GM21737 (cell line): Measurements from ENCODE around the gene MSRB3.

Experiments
- ATAC-seq: cut with Tn5 transposase; IDR thresholded peaks from one replicate; pipeline ENCODE4 v1.9.1; 2021; ENCODE audit warnings: mild to moderate bottlenecking, moderate library complexity; ENCODE audit not compliant: unreplicated experiment

Gene MSRB3

DNA sequence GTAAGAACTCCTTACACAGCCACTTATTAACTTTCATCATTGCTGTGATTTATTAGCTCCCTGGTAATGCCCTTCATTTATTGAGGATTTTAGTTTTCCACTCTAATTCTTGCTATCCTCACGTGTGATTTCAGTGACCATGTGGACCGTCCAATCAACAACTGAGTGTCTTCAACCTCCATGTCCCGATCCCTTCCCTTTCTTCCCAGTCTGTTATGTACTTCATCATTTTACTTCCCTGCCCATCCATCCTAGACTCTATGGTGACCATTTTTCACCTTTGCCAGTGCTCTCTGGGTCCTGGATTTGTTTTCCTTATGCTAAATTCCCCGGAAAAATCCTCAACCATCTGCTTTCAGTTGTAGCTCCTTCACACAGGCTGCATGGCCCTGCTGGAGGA is 111.0 kb downstream of the MSRB3 start:
- ATAC-seq: no peak

GRCh38 chr12:65391711-65392110 is 113.2 kb downstream of the MSRB3 start:
- ATAC-seq: no peak

DNA sequence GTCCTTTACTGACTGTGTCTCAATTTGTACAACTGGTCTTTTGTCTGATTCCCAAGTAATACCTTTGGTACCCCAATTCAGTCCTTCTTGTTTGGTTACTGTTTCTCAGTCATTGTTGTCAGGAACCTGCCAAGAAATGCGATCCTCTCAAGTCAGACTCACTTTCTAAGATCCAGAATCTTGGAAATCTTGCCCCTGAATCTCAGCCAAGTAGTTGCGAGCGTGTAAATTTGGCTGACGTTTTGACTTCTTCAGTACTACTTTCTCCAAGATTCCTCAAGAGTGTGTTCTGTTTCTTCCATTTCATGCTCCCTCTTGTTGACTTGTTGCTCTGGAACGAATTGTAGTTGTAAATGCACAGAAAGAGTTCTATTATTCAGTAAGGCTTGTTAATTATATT is 114.0 kb downstream of the MSRB3 start:
- no peak for ATAC-seq

DNA sequence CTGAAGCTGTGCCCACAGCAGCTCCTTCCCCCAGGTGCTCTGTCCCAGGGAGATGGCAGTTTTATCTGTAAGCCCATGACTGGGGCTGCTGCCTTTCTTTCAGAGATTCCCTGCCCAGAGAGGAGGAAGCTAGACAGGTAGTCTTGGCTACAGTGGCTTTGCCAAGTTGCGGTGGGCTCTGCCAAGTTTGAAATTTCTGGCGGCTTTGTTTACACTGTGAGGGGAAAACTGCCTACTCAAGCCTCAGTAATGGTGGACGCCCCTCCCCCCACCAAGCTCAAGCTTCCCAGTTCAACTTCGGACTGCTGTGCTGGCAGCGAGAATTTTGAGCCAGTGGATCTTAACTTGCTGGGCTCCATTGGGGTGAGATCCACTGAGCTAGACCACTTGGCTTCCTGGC is 124.7 kb downstream of the MSRB3 start:
- ATAC-seq: no peak

GRCh38 chr12:65407388-65408149 is 129.1 kb downstream of the MSRB3 start:
- ATAC-seq: no peak

DNA sequence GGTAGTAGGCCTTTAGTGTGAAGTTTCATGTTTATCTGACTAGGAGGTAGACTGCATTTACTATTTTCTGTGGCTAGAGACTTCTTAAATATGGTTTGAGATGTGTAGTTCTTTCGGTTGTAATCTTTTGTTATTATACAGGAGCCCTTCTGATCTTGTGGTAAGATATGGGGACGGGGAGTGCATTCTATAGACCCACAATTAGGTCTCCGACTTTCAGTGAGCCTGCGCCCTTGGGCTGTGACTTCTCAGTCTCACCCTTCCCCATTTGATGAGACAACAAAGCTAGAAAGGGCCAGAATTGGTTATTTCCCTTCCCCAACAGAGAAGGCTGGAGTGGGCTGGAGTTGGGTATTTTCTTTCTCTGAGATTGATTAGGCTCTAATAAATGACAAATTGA is 130.0 kb downstream of the MSRB3 start:
- ATAC-seq: no peak

- ATAC-seq: no peak
Measured at GRCh38 chr12:65409726-65410125, 131.2 kb downstream of the MSRB3 start.

DNA sequence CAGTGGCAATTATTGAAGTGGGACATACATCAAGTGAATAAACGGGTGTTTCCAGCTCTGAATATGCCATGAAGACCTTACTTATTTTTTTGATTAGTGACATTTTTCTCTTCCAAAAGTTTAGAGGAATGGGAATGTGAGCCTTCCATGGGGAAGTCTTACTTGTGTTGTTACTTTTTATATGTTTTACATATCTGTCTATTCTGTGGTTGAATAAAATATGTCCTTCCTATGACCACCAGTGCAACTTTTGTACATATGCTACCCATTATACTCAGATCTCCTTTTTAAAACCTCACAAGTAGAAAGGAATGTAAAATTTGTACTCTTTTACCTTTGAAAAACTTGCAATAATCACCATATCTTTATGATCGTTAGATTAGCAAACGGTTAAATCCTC is 132.7 kb downstream of the MSRB3 start:
- no peak for ATAC-seq

- no peak for ATAC-seq
Measured at GRCh38 chr12:65414526-65414925, 136.0 kb downstream of the MSRB3 start.

- ATAC-seq: no peak
Measured at GRCh38 chr12:65415826-65416225, 137.3 kb downstream of the MSRB3 start.

DNA sequence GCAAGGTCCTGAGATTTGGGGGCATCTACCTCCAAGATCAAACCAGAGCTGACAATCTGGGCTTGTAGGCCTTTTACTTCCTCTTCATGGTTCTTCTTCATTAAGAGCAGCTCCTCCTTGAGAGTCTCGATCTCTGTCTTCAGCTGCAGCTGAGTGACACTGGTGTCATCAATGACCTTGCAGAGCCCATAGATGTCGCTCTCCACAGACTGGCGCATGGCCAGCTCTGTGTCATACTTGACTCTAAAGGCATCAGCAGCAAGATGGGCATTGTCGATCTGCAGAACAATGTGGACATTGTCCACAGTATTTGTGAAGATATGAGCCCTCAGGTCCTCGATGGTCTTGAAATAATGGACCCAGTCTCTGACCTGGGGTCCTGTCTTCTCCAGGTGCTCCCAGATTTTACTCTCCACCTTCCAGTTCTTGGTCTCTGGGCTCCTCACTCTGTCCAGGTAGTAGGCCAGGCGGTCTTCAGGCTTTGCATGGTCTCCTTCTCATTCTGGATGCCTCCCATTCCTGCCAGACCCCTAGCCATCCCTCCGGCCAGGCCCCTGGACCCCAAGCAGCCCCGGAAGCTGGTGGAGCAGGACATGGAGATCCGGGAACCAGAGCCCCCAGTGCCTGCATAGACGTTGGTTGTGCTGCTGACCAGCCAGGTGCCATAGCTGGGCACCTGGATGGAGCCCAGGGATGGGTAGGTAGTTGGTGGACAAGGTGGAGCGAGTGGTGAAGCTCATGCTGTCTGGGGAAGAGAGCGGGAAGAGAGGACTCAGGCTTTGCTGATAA is 141.0 kb downstream of the MSRB3 start:
- no peak for ATAC-seq

DNA sequence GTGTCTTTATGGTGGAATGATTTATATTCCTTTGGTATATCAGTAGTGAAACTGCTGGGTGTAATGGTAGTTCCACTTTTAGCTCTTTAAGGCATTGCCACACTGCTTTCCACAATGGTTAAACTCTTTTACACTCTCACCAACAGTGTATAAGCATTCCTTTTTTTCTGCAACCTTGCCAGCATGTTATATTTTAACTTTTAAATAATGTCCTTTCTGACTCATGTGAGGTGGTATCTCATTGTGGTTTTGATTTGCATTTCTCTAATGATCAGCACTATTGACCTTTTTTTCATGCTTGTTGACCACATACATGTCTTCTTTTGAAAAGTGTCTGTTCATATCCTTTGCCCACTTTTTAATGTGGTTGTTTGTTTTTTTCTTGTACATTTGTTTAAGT is 142.5 kb downstream of the MSRB3 start:
- ATAC-seq: no peak

DNA sequence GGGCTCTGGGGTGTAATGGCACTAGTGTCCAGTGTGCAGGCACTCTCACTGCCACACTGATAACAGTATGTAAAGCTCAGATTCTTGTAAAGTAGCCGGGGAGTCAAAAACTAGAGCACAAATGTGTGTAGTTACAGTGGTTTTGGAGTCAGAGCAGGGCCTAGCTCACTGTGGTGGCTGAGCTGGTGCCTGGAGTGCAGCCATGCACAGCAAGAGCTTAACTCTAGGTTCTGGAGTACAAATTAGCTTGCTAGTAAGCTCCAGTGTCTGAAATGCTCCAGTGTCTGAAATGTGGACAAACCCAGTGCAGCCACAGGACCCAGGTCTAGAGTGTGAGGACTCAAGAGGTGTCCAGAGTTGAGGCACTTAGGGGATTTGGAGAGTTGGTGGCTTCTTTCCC is 149.2 kb downstream of the MSRB3 start:
- ATAC-seq: no peak

DNA sequence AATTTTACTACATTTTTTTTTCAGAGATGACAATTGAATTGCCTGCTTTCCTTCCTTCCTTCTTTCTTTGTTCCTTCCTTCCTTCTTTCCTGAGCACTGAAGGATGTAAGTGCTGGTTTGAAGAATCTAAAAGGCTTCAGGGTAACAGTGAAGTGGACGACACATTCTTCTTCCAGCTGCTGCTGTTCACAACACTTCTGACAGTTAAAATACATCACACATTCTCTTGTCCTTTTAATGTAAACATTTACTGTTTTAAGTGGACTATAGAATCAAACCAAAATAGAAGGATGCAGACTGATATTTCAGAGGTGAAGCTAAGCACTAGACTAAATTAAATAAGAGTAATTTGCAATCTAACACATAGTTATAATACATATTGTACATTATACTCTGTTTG is 151.5 kb downstream of the MSRB3 start:
- no peak for ATAC-seq

GRCh38 chr12:65430571-65431306 is 152.3 kb downstream of the MSRB3 start:
- no peak for ATAC-seq

DNA sequence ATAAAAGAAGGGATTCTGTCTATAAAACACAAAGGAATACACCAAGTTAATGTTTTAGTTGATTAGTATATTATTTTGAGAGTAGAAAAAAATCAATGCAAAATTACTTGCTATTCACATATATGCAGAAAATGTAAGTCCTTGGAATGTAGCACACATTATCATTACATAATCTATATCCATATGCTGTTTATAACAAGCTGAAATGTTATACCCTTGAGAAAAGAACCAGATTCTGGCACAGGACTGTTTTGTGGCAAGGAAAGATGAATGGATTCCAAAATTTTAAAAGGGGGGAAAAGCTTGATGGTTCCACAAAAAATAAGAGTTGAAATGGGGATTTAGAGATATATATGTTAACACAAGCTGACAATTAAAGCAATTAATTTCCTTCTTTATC is 153.6 kb downstream of the MSRB3 start:
- no peak for ATAC-seq

DNA sequence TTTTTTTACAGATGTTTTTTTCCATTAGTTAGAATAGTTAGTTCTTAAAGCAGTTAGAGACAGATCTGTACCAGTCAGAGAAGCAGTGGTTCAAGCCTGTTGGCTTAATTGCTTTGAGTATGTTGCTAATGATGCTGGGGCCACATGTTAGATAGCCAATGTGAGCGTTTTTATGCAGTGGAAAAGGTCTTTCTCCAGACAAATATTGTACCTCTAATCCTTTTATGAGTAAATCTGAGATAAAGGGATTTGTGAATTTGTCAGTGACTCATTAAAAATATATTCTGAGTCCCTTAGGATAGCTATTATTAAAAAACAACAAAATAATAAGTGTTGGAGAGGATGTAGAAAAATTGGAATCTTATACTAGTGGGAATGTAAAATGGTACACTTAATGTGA is 154.2 kb downstream of the MSRB3 start:
- no peak for ATAC-seq

DNA sequence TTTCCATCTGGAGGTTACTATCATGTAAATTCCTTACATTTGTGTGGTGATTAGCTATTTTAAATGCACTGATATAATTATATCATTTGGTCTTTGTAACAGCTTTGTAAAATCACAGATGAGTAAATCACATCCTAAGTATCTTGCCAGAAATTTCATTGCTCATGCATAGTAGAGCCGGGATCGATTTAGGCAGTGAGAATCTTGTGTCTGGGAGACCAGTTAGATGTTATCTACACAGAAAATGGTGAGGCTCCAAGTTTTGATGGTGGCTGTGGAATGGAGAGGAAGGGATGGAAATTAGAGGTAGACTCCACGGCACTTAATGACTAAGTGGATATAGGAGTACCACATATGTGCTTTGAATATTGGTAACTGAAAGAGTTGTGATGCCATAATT is 156.3 kb downstream of the MSRB3 start:
- ATAC-seq: no peak

DNA sequence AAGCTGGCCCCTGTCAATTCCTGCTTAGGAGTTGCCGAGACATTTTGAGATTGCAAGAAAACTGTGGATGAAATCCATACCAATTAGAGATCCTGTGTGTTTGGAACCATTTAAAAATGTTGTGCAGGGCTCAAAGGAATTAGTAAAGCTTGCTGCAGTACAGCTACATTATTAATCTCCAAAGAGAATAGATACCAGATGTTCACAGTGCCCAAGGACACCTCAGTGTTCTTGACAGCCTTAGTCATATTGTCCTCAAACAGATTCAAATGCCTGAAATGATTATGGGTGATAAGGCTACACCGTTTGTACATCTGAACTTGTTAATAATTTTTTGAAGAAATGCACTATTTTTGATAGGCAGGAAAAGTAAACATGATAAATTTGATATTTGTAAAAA is 164.6 kb downstream of the MSRB3 start:
- no peak for ATAC-seq

- ATAC-seq: no peak
Measured at GRCh38 chr12:65444996-65445395, 166.5 kb downstream of the MSRB3 start.

DNA sequence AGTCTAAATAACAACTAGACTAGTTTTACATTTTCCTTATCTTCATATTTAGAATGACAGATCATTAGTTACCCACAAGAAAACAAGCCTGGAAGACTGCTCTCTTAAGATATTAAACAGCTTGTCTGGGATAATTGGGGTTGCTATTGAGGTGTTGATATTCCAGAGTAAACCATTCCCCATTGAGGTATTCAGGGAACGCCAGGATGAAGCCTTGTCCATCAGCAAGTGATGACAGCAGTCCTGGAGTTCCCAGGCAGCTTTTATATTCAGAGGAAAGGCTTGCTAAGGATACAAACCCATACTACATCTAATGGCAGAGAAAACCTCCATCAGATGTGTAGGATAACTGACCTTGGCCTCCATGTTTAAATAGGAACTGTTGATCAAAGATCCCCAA is 168.4 kb downstream of the MSRB3 start:
- no peak for ATAC-seq

GRCh38 chr12:65449400-65449799 is 170.9 kb downstream of the MSRB3 start:
- no peak for ATAC-seq
